ENCODE data around the gene C6orf163. TPM values are rescaled to one million over a fixed set of nuclear protein-coding genes. Genes with fewer than 3 reads are reported as not detected.

Gene C6orf163
- total and polyA plus RNA-seq, 2 donors (not counting 1 experiment from before 2014, with no cell fraction given): 0.57 to 10.0 TPM

DNA sequence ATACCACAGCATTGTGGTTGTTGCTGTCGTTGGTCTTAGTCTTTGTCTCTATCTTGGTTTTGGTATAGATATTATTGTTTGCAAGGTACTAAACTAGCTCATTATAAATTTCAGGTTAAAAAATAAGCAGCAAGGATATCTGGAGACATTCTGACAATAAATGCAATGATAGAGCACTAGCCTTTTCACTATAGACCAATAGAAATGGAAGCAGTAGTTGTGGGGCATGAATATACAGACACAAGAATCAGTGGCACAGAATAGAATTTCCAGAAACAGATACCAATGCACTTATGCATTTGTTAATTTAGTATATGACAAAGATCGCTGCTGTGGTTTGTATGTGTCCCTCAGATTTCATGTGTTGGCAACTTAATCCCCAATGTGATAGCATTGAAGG is 32.0 kb downstream of the C6orf163 start:
- Histone ChIP-seq H3K9me3 (ENCODE audit: control extremely low read depth in 1 of 3, control insufficient read depth in 2 of 3, insufficient read depth in 1 of 3, low read length in 2 of 3) (peaks cover 0 to 4% (median 0%) of the 10 kb centered on the region in 3 donors), H3K4me1 (ENCODE audit: control insufficient read depth in 2 of 2, insufficient read depth in 2 of 2, low read length in 2 of 2) (peaks cover 7 to 10% of the 10 kb centered on the region in 2 donors), H4K20me1 (ENCODE audit: control insufficient read depth, insufficient read depth, low read length, poor library complexity, severe bottlenecking) (no peaks in the 10 kb centered on the region), H3K79me2 (ENCODE audit: control insufficient read depth, insufficient read depth, low read length) (no peaks in the 10 kb centered on the region), H3K9ac (ENCODE audit: low read length) (no peak overlapping the region), H3K36me3 (replicated peaks in 1 of 2; ENCODE audit: control extremely low read depth in 1 of 2, control insufficient read depth in 1 of 2, extremely low read depth in 1 of 2, insufficient read depth in 2 of 2, low read length in 1 of 2) (no peaks in the 10 kb centered on the region), H2AFZ (ENCODE audit: insufficient read depth, low read depth, low read length, poor library complexity, severe bottlenecking) (no peak overlapping the region), H3K27me3 (replicated peaks in 1 of 4; ENCODE audit: control extremely low read depth in 1 of 4, control insufficient read depth in 3 of 4, insufficient read depth in 4 of 4, low read length in 3 of 4) (no peaks in the 10 kb centered on the region), H3K27ac (ENCODE audit: low read length in 2 of 2) (no peak overlapping the region), H3K4me2 (replicated peaks; ENCODE audit: low read depth, low read length, poor library complexity, severe bottlenecking) (no peak overlapping the region), H3K4me3 (ENCODE audit: control extremely low read depth in 1 of 5, extremely low read depth in 1 of 5, insufficient read depth in 1 of 5, low read depth in 2 of 5, low read length in 4 of 5) (no peak overlapping the region)
- 100% methylated on average over 1 of the region's 2 CpGs for WGBS (ENCODE audit: insufficient coverage)
- ATAC-seq (ENCODE audit: low read depth) (no peak), DNase-seq (no peak)
- no peak for TF ChIP-seq EZH2 (IDR thresholded peaks at IDR 0.05; ENCODE audit: borderline replicate concordance, insufficient read depth, low read depth, low read length, poor library complexity, severe bottlenecking)
- TF ChIP-seq, protein P1, sequence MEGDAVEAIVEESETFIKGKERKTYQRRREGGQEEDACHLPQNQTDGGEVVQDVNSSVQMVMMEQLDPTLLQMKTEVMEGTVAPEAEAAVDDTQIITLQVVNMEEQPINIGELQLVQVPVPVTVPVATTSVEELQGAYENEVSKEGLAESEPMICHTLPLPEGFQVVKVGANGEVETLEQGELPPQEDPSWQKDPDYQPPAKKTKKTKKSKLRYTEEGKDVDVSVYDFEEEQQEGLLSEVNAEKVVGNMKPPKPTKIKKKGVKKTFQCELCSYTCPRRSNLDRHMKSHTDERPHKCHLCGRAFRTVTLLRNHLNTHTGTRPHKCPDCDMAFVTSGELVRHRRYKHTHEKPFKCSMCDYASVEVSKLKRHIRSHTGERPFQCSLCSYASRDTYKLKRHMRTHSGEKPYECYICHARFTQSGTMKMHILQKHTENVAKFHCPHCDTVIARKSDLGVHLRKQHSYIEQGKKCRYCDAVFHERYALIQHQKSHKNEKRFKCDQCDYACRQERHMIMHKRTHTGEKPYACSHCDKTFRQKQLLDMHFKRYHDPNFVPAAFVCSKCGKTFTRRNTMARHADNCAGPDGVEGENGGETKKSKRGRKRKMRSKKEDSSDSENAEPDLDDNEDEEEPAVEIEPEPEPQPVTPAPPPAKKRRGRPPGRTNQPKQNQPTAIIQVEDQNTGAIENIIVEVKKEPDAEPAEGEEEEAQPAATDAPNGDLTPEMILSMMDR (IDR thresholded peaks at IDR 0.05): no peak
- Mint-ChIP-seq H3K4me3 (no peak overlapping the region), H3K9me3 (ENCODE audit: insufficient read depth) (no peaks in the 10 kb centered on the region), H3K27ac (no peak overlapping the region), H3K27me3 (no peaks in the 10 kb centered on the region), H3K4me1 (peaks cover 10% of the 10 kb centered on the region)
- POLR2A ChIA-PET: no interaction called here
- CTCF ChIA-PET: no interaction called here
- intact Hi-C loops (cut with micrococcal nuclease): no loop called here

DNA sequence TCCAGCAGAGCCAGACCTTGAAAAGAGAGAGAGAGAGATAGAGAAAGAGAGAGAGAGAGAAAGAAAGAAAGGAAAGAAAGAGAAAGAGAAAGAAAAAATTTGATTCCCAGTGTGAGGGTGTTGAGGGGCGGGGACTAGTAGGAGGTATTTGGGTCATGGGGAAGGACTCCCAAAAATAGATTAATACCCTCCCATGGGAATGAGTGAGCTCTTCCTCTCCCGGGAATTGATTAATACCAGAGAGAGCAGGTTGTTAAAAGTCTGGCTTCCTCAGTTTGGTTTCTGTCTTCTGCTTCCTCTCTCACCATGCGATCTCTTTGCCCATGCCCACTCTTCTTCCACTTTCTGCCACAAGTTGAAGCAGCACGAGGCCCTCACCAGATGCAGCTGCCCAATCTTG is 34.3 kb downstream of the C6orf163 start:
- WGBS (ENCODE audit: insufficient coverage): 6% methylated on average over 2 of the region's 4 CpGs
- peak overlapping the region; percentile 46 for H3K4me2 ChIP-seq (replicated peaks; ENCODE audit: low read depth, low read length, poor library complexity, severe bottlenecking)
- intact Hi-C loops (cut with micrococcal nuclease): no loop called here

More for the DNA sequence above, 34.3 kb downstream of the C6orf163 start:
- POLR2A ChIA-PET: no interaction called here
- Mint-ChIP-seq H3K27ac (no peak overlapping the region), H3K27me3 (no peaks in the 10 kb centered on the region), H3K4me1 (peaks cover 10% of the 10 kb centered on the region), H3K4me3 (peak overlapping the region; percentile 49), H3K9me3 (ENCODE audit: insufficient read depth) (no peaks in the 10 kb centered on the region)
- no peak overlapping the region for H3K4me3 ChIP-seq (ENCODE audit: control extremely low read depth in 1 of 5, extremely low read depth in 1 of 5, insufficient read depth in 1 of 5, low read depth in 2 of 5, low read length in 4 of 5)
- H3K4me1 ChIP-seq (ENCODE audit: control insufficient read depth in 2 of 2, insufficient read depth in 2 of 2, low read length in 2 of 2): peaks cover 7 to 10% of the 10 kb centered on the region in 2 donors
- H3K79me2 ChIP-seq (ENCODE audit: control insufficient read depth, insufficient read depth, low read length): no peaks in the 10 kb centered on the region
- H3K27ac ChIP-seq (ENCODE audit: low read length in 2 of 2): peak overlapping the region; percentile 12 to 25
- ATAC-seq (ENCODE audit: low read depth) (peak; percentile 31), DNase-seq (peak; percentile 10)
- peak overlapping the region; percentile 46 for H2AFZ ChIP-seq (ENCODE audit: insufficient read depth, low read depth, low read length, poor library complexity, severe bottlenecking)
- H3K9me3 ChIP-seq (ENCODE audit: control extremely low read depth in 1 of 3, control insufficient read depth in 2 of 3, insufficient read depth in 1 of 3, low read length in 2 of 3): no peaks in the 10 kb centered on the region
- CTCF ChIA-PET: interaction anchor here (0.6 to 1.5 kb wide), 2 partner anchors 14 to 19 kb away, joined by 4 to 5 read pairs; no protein-coding TSS in a partner anchor
- TF ChIP-seq EZH2 (IDR thresholded peaks at IDR 0.05; ENCODE audit: borderline replicate concordance, insufficient read depth, low read depth, low read length, poor library complexity, severe bottlenecking): no peak
- TF ChIP-seq, protein P1 (IDR thresholded peaks at IDR 0.05): no peak
- H4K20me1 ChIP-seq (ENCODE audit: control insufficient read depth, insufficient read depth, low read length, poor library complexity, severe bottlenecking): no peaks in the 10 kb centered on the region
- no peaks in the 10 kb centered on the region for H3K36me3 ChIP-seq (replicated peaks in 1 of 2; ENCODE audit: control extremely low read depth in 1 of 2, control insufficient read depth in 1 of 2, extremely low read depth in 1 of 2, insufficient read depth in 2 of 2, low read length in 1 of 2)
- no peaks in the 10 kb centered on the region for H3K27me3 ChIP-seq (replicated peaks in 1 of 4; ENCODE audit: control extremely low read depth in 1 of 4, control insufficient read depth in 3 of 4, insufficient read depth in 4 of 4, low read length in 3 of 4)
- H3K9ac ChIP-seq (ENCODE audit: low read length): peak overlapping the region; percentile 19

Measured in B cell (primary cell).